ENCODE data around the gene TAF11.

Gene TAF11

DNA sequence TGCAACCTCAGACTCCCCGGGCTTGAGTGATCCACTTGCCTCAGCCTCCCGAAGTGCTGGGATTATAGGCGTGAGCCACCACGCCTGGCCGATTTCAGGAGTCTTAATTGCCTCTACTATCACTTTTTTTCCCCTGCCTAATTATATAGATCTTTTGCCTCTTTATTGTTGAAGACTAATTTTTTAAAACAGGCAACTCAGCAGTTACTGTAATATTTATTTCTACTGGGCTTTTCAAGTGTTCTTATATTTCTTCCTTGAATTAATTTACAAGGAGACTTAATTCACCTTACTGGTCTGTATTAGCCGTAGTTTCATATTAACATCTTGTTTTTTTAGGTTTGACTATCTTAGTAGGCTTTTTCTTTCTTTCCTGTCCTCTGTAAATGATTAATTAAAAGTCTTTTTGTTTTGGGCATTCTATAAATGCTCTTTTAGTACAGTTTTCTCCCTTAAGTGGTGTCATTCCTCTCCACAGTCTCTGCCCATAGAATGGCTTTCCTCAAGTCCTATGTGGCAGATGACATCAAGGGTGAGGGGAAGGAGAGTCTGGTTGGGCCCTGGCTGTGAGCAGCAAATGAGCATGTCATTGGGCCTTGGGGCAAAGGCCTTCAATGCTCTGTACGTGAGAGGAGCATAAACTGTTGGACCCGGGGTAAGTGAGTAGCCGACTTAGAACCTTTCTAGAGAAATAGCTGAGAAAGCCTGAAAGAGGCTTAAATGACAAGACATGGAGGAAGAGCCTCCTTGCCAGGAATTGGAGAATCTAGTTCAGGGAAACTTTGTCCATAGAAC lies 37.2 kb upstream of the TAF11 start:
- Histone ChIP-seq H3K4me2 (0 out of 22 replicates have a peak overlapping the region, but pooled peaks of 1 of the 11 experiments have one; percentile 7), H3K27ac (no peak overlapping the region; a peak in 1 of 22 replicates), H3K36me3 (peaks cover 0 to 10% (median 3%) of the 10 kb centered on the region in 11 experiments; a peak in 2 of 22 replicates), H3K4me1 (peaks cover 3 to 50% (median 14%) of the 10 kb centered on the region in 10 experiments; a peak in 18 of 20 replicates), H3K9ac (no peak overlapping the region), H3K9me3 (replicated peaks in 1 of 11) (peaks cover 0 to 4% (median 3%) of the 10 kb centered on the region in 11 experiments; a peak in 8 of 22 replicates), H3K4me3 (no peak overlapping the region), H4K20me1 (peaks cover 0 to 92% (median 17%) of the 10 kb centered on the region in 11 experiments; a peak in 14 of 22 replicates), H3K27me3 (no peaks in the 10 kb centered on the region)
- TF ChIP-seq Cebpa-rat (IDR thresholded peaks at IDR 0.05) = no peak

DNA sequence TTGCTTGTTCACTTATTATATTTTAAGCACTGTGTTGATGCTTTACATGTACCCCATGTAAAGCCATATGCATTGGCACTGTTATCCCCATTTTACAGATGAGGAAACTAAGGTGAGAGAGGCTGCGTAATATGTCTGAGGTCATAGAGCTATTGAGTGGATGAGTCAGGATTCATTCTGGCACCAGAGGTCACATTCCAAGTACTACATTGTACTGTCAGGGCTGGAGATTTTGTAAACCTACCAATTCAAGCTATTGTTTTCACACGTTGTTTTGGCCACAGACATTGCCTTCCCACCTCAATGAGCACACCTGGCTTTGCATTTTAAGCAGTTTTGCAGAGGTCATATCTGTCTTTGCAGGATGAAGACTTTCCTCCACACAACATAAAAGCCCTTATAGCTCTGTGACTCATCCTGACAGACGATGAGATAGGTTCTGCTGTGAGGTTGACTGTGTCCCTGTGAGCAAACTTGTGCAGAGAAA lies 34.4 kb upstream of the TAF11 start:
- Histone ChIP-seq H3K36me3 (peaks cover 4 to 16% (median 11%) of the 10 kb centered on the region in 11 experiments; a peak in 10 of 22 replicates), H3K27me3 (no peaks in the 10 kb centered on the region), H3K4me1 (peaks cover 30 to 56% (median 37%) of the 10 kb centered on the region in 10 experiments), H3K4me3 (no peak overlapping the region), H3K4me2 (no peak overlapping the region), H3K9ac (no peak overlapping the region), H4K20me1 (peaks cover 0 to 88% (median 6%) of the 10 kb centered on the region in 11 experiments; a peak in 8 of 22 replicates), H3K9me3 (replicated peaks in 1 of 11) (peaks cover 0 to 21% (median 7%) of the 10 kb centered on the region in 11 experiments; a peak in 9 of 22 replicates), H3K27ac (no peak overlapping the region)
- TF ChIP-seq Cebpa-rat (IDR thresholded peaks at IDR 0.05) = no peak

GRCh38 chr6:34920097-34920496 lies 32.3 kb upstream of the TAF11 start:
- Histone ChIP-seq H3K4me1 (peaks cover 33 to 70% (median 46%) of the 10 kb centered on the region in 10 experiments), H3K27me3 (no peaks in the 10 kb centered on the region), H3K4me2 (peak overlapping the region in 9 of 11 experiments; percentile 60 to 91 (median 78); a peak in 17 of 22 replicates), H3K36me3 (peaks cover 4 to 17% (median 14%) of the 10 kb centered on the region in 11 experiments; a peak in 10 of 22 replicates), H4K20me1 (peaks cover 0 to 88% (median 0%) of the 10 kb centered on the region in 11 experiments; a peak in 6 of 22 replicates), H3K9me3 (replicated peaks in 1 of 11) (peaks cover 0 to 21% (median 7%) of the 10 kb centered on the region in 11 experiments; a peak in 9 of 22 replicates), H3K27ac (peak overlapping the region in 6 of 11 experiments; percentile 13 to 77 (median 42); a peak in 6 of 22 replicates), H3K4me3 (no peak overlapping the region; a peak in 1 of 20 replicates), H3K9ac (no peak overlapping the region)
- TF ChIP-seq Cebpa-rat (IDR thresholded peaks at IDR 0.05) = no peak

DNA sequence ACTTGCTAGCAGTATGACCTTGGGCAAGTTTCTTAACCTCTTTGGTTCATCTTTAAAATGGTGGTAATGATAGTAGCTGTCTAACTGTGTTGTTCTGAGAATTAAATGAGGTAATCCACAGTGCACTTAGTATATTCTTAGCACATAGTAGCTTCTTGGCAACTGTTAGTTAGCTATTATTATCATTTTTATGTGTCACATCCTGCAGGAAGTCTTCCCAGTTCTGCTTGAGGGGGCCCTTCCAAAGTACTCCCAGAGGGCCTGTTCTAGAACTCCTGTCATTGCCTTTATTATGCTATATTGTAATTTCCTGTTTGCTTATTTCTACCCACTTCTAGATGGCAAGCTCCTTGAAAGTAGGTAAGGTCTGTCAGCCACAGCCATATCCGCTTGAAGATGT lies 31.8 kb upstream of the TAF11 start:
- H3K9ac ChIP-seq = peak overlapping the region in 7 of 11 experiments; percentile 4 to 43 (median 22); a peak in 6 of 22 replicates

DNA sequence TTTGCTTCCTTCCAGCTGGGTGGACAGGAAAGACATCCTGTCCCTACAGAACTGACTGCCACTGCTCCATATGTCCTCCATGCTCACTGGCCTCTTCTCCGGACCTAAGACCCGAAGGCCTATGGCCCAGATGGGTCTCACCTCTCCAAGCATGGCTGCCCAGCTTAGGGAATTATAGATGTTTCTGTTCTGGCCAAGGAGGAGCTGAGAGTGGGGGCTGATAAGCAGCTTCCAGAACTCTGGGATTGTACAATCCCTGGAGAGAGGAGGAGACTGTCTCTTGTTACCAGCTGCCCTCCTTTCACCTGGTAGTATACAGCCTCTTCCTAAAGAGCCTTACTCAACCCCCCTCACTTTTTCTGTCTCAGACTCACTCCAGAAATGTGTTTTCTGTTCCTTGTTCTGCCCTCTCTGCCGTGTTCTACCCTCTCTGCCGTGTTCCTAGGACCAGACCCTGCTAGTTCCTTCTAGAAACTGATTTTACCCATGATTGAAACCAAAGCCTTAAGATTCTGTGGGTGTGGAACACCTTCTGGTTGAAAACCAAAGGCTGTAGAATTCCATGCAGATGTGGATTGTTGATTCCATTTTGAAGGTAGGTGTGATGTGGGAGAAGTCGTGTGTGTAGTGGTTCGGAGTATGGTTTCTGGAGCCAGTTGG lies 29.9 kb upstream of the TAF11 start:
- no peaks in the 10 kb centered on the region for H3K27me3 ChIP-seq
- no peak overlapping the region for H3K4me3 ChIP-seq
- H3K9ac ChIP-seq = peak overlapping the region in 1 of 11 experiments; percentile 24; a peak in 1 of 22 replicates
- peaks cover 39 to 68% (median 52%) of the 10 kb centered on the region in 10 experiments for H3K4me1 ChIP-seq
- peaks cover 0 to 21% (median 7%) of the 10 kb centered on the region in 11 experiments; a peak in 9 of 22 replicates for H3K9me3 ChIP-seq (replicated peaks in 1 of 11)
- no peak for TF ChIP-seq Cebpa-rat (IDR thresholded peaks at IDR 0.05)
- H3K27ac ChIP-seq = peak overlapping the region in 10 of 11 experiments; percentile 2 to 77 (median 38); a peak in 14 of 22 replicates
- peak overlapping the region in 9 of 11 experiments; percentile 24 to 91 (median 78); a peak in 16 of 22 replicates for H3K4me2 ChIP-seq
- H3K36me3 ChIP-seq = peaks cover 4 to 17% (median 14%) of the 10 kb centered on the region in 11 experiments; a peak in 10 of 22 replicates
- H4K20me1 ChIP-seq = peaks cover 0 to 88% (median 10%) of the 10 kb centered on the region in 11 experiments; a peak in 10 of 22 replicates

More for the DNA sequence above, 31.8 kb upstream of the TAF11 start:
- peaks cover 33 to 70% (median 45%) of the 10 kb centered on the region in 10 experiments for H3K4me1 ChIP-seq
- peaks cover 4 to 17% (median 14%) of the 10 kb centered on the region in 11 experiments; a peak in 10 of 22 replicates for H3K36me3 ChIP-seq
- H3K9me3 ChIP-seq (replicated peaks in 1 of 11) = peaks cover 0 to 21% (median 7%) of the 10 kb centered on the region in 11 experiments; a peak in 9 of 22 replicates
- H3K27me3 ChIP-seq = no peaks in the 10 kb centered on the region
- H3K4me3 ChIP-seq = peak overlapping the region in 3 of 10 experiments; percentile 15 to 37 (median 28); a peak in 3 of 20 replicates
- peak overlapping the region in 10 of 11 experiments; percentile 29 to 80 (median 68); a peak in 19 of 22 replicates for H3K27ac ChIP-seq
- TF ChIP-seq Cebpa-rat (IDR thresholded peaks at IDR 0.05) = no peak
- H3K4me2 ChIP-seq = peak overlapping the region; percentile 60 to 91 (median 78)
- H4K20me1 ChIP-seq = peaks cover 0 to 88% (median 0%) of the 10 kb centered on the region in 11 experiments; a peak in 6 of 22 replicates

GRCh38 chr6:34916348-34916967 lies 28.6 kb upstream of the TAF11 start:
- Histone ChIP-seq H3K27ac (peak overlapping the region in 3 of 11 experiments; percentile 30 to 75 (median 56); a peak in 4 of 22 replicates), H3K9ac (0 out of 22 replicates have a peak overlapping the region, but pooled peaks of 2 of the 11 experiments have one; percentile 2 to 4)

GRCh38 chr6:34914358-34914757 lies 26.5 kb upstream of the TAF11 start:
- TF ChIP-seq Cebpa-rat (IDR thresholded peaks at IDR 0.05) = no peak
- H3K4me3 ChIP-seq = no peak overlapping the region
- 0 out of 22 replicates have a peak overlapping the region, but pooled peaks of 1 of the 11 experiments have one; percentile 23 for H3K27ac ChIP-seq
- peaks cover 38 to 61% (median 56%) of the 10 kb centered on the region in 10 experiments for H3K4me1 ChIP-seq
- H3K9ac ChIP-seq = no peak overlapping the region
- H3K9me3 ChIP-seq (replicated peaks in 1 of 11) = peaks cover 0 to 10% (median under 1%) of the 10 kb centered on the region in 11 experiments; a peak in 5 of 22 replicates
- no peaks in the 10 kb centered on the region for H3K27me3 ChIP-seq
- peaks cover 0 to 92% (median 34%) of the 10 kb centered on the region in 11 experiments; a peak in 15 of 22 replicates for H4K20me1 ChIP-seq
- no peak overlapping the region for H3K4me2 ChIP-seq
- H3K36me3 ChIP-seq = peaks cover 0 to 14% (median 8%) of the 10 kb centered on the region in 11 experiments; a peak in 9 of 22 replicates

More at GRCh38 chr6:34916348-34916967, 28.6 kb upstream of the TAF11 start:
- Histone ChIP-seq H3K9me3 (replicated peaks in 1 of 11) (peaks cover 0 to 21% (median 7%) of the 10 kb centered on the region in 11 experiments; a peak in 9 of 22 replicates), H3K27me3 (no peaks in the 10 kb centered on the region), H3K4me3 (no peak overlapping the region), H3K4me1 (peaks cover 49 to 72% (median 63%) of the 10 kb centered on the region in 10 experiments), H4K20me1 (peaks cover 0 to 92% (median 20%) of the 10 kb centered on the region in 11 experiments; a peak in 13 of 22 replicates), H3K4me2 (peak overlapping the region in 10 of 11 experiments; percentile 24 to 91 (median 77); a peak in 18 of 22 replicates), H3K36me3 (peaks cover 2 to 16% (median 11%) of the 10 kb centered on the region in 11 experiments; a peak in 10 of 22 replicates)
- no peak for TF ChIP-seq Cebpa-rat (IDR thresholded peaks at IDR 0.05)
